Hematopoietic multipotent progenitor cell treated with erythropoietin and hydrocortisone succinate and interleukin-3 and kit ligand, for 8 days (in vitro differentiated cells): ENCODE measurements around the gene KRTAP1-3.
A peak's percentile ranks its signal among the peaks of the same experiment; 100 is the strongest.
"Not testable (repeated sequence)": the region's sequence is repeated elsewhere in the genome, so short reads cannot be mapped to it uniquely, and the experiment has no call there.

Source experiments
- DNase-seq: peaks from one replicate; pipeline ENCODE4 v3.0.0-alpha.2; 2015

Gene KRTAP1-3

DNA sequence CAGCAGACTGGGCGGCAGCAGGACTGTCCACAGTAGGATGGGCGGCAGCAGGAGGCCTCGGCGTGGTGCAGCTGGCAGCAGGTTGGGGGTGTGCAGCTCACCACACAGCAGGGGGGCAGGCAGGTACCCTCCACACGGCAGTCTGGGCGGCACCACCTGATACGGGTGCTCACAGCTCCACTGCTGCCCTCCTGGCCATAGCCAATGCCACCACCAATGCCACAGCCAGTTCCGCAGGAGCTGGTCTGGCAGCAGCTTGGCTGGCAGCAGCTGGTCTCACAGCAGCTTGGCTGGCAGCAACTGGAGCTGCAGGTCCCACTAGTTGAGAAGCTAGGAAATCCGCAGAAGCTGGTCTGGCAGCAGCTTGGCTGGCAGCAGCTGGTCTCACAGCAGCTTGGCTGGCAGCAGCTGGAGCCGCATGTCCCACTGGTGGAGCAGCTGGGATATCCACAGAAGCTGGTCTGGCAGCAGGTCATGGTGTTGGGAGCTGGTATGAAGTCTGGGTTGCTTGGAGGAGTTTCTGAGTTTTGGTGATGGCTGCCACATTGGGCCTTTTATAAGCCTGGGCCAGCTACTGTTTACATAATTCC is at the start of gene KRTAP1-3:
KRTAP1-3 (minus strand) TSS at position 529 of the 590 bp plus-strand sequence; CDS start at position 476, 53 bp downstream.
- DNase-seq, result not testable (repeated sequence)

DNA sequence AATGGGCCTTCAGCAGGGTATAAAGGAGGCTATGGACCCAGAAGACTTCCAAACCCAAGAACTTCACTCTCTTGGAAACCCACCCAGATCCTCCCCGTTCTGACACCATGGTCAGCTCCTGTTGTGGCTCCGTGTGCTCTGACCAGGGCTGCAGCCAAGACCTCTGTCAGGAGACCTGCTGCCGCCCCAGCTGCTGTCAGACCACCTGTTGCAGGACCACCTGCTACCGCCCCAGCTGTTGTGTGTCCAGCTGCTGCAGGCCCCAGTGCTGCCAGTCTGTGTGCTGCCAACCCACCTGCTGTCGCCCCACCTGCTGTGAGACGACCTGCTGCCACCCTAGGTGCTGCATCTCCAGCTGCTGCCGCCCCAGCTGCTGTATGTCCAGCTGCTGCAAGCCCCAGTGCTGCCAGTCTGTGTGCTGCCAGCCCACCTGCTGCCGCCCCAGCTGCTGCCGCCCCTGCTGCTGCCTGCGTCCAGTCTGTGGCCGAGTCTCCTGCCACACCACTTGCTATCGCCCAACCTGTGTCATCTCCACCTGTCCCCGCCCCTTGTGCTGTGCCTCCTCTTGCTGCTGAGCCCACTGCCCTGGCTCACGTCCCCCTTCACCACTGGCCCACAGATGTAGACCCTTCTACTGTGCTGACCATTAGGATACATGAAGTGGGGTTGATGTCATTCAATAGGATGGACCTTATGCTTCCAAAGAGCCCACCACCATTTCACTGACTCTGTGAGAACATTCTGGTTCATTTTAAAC is 49.6 kb upstream of the KRTAP1-3 start, which contains the start of gene KRTAP4-7:
KRTAP4-7 (plus strand) TSS at position 51 of the 757 bp plus-strand sequence; CDS start at position 108, 57 bp downstream.
- not testable (repeated sequence) for DNase-seq

GRCh38 chr17:41083427-41083826 is 48.8 kb upstream of the KRTAP1-3 start:
- not testable (repeated sequence) for DNase-seq

- DNase-seq, result no peak
Observed at GRCh38 chr17:41082626-41083025, 48.0 kb upstream of the KRTAP1-3 start.

DNA sequence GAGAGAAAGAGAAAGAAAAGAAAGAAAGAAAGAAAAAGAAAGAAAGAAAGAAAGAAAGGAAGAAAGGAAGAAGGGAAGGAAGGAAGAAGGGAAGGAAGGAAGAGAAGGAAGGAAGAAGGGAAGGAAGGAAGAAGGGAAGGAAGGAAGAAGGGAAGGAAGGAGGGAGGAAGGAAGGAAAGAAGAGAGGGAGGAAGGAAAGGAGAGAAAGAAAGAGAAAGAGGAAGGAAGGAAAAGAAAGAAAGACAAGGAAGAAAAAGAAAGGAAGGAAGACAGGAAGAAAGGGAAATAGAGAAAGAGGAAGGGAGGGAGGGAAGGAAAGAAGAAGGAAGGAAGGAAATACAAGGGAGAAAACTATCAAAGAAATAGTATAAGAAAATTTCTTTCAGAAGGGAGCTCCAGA is 42.1 kb upstream of the KRTAP1-3 start:
- no peak for DNase-seq

GRCh38 chr17:41073676-41074075 is 39.0 kb upstream of the KRTAP1-3 start:
- no peak for DNase-seq

GRCh38 chr17:41071606-41072360 is 37.1 kb upstream of the KRTAP1-3 start:
- DNase-seq, result no peak

DNA sequence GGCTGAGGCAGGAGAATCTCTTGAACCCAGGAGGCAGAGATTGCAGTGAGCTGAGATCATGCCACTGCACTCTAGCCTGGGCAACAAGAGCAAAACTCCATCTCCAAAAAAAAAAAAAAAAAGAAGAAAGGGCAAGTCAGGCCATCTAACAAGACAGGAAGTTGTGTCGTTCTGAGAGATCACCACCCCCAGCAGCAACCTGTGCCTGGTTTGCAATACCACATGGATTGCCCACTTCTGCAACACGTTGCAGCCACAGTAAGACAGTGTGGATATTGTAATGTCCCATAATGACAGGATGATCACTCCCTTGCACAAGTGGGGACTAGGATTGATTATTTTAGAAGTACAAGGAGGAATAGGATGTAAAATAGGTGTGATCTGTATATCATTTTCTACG is 34.4 kb upstream of the KRTAP1-3 start:
- no peak for DNase-seq

DNA sequence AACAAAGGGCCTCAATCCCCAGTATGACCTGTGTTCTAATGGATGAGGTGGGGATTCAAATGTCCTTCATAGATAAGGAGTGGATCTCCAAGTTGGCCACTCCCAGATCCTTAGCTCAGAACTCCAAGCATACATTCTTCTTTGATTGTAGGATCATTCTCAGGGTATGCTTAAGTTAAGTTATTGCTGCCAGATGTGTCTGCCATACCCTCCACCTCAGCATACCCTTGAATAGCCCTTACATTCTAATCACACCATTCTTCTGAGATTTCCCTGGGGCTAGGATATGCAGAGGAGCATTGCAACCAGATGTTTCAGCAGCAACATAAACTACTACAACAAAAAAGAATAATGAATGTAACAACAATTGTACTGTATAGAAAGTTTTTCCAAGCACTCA is 32.6 kb upstream of the KRTAP1-3 start:
- no peak for DNase-seq

GRCh38 chr17:41065829-41066624 is 31.4 kb upstream of the KRTAP1-3 start, which contains the start of gene KRTAP2-4:
Gene KRTAP2-4, minus strand, starts transcription at chr17:41065879. Its CDS starts 34 bp downstream, at chr17:41065845.
- DNase-seq, result peak; percentile 5

DNA sequence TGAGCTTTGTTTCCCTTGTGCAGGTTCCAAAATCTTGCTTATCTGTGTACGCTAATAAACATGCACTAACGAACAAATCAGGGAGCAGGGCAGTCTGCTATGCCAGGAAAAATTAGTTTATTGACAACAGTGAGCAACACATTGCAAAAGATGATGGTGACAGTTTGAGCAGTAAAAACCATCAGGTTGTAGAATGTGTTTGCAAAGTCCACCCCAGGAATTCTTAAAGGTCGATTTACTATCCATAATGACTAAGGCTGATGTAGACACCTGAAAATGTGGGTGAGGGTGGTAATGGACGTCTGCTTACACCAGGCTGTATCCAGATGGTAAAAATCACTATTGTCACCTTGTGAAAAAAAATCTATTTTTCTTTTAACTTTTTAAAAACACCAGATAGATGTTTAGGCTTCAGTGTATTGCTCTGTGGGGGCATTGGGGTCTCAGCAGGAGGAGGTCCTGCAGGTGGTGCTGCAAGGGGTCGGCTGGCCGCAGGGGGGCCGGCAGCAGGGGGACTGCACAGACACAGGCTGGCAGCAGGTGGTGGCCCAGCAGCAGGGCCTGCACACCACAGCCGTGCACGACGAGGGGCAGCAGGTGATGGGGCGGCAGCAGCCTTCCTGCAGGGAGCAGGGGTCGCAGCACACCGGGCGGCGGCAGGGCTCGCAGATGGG is 30.5 kb upstream of the KRTAP1-3 start:
- DNase-seq, result not testable (repeated sequence)

DNA sequence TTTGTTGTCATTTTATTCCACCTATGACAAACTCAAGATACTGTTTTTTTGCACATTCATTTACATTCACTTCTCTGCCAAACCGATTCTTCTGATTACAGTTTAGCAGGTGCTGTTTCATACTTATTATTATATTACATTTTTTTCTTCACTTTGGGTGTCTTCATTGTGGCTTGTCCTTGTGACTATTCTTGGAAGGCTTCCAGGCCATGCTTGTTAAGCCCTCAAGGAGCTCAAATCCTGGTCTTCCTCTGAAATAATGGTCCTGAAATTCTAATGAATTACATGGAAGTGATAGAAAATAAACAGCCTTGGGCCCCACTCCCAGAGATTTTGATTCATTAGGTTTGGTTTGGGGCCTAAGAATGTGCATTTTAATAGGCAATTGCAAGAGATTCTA is 29.6 kb upstream of the KRTAP1-3 start:
- DNase-seq, result no peak

- no peak for DNase-seq
Observed at GRCh38 chr17:41063449-41063848, 28.8 kb upstream of the KRTAP1-3 start.

GRCh38 chr17:41061964-41062363 is 27.3 kb upstream of the KRTAP1-3 start:
- DNase-seq, result no peak

DNA sequence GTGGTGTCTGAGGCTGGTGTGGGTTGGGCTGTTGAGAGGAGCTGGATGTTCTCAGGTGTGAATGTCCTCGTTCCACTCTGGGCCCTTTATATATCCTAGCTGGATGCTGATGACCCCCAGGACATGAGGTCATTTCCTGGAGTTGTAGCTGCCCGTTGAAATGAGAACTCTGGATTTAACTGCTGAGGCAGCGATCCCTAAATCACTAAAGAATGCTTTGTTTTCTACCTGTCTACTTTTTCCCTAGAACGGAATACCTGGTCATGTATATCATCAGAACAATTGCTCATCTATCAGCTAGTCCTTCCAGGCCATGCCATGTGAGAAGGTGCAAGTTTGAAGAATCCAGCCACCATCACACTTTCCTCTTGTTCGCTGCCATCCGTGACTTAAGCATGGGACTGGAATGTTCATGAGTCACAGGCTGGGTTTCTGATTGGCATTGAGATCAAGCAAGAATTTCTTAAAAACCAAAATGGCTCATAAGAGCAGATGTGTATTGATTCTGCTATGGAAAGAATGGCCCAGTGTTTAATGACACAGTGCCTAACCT is 25.5 kb upstream of the KRTAP1-3 start, which contains the start of gene KRTAP2-3:
KRTAP2-3 (minus strand) TSS at position 63 of the 553 bp plus-strand sequence. CDS start 64 bp downstream, outside the sequence.
- no peak for DNase-seq

DNA sequence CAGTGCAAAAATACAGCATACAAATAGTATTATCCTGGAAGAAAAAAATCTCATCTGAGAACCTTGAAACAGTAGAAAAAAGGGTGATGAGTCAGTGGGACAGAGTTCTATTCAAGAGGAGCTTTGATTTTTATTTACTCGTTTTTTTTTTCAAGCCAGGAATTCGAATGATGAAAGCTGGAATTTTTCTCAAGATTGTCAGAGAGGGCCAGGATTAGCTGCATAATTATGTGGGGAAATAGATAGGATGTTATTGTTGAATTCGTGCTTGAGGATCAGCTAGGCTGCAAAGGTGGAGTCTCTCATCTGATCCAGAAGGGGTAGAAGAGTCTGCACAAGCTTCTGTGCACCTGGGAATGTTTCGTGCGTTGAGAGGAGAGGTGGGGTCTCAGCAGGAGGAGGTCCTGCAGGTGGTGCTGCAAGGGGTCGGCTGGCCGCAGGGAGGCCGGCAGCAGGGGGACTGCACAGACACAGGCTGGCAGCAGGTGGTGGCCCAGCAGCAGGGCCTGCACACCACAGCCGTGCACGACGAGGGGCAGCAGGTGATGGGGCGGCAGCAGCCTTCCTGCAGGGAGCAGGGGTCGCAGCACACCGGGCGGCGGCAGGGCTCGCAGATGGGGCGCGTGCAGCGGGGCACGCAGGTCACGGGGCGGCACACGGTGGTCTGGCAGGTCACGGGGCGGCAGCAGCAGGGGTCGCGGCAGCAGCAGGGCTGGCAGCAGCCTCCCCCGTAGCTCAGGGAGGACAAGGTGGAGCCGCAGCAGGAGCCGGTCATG is 24.8 kb upstream of the KRTAP1-3 start:
- not testable (repeated sequence) for DNase-seq

- DNase-seq, result no peak
Observed at GRCh38 chr17:41058741-41059140, 24.1 kb upstream of the KRTAP1-3 start.

GRCh38 chr17:41057547-41057946 is 22.9 kb upstream of the KRTAP1-3 start:
- no peak for DNase-seq

- DNase-seq, result not testable (repeated sequence)
Observed at GRCh38 chr17:41055130-41055529, 20.5 kb upstream of the KRTAP1-3 start, which contains the start of gene KRTAP2-2. Gene KRTAP2-2, minus strand, starts transcription at chr17:41055230. Its CDS starts 19 bp downstream, at chr17:41055211.

DNA sequence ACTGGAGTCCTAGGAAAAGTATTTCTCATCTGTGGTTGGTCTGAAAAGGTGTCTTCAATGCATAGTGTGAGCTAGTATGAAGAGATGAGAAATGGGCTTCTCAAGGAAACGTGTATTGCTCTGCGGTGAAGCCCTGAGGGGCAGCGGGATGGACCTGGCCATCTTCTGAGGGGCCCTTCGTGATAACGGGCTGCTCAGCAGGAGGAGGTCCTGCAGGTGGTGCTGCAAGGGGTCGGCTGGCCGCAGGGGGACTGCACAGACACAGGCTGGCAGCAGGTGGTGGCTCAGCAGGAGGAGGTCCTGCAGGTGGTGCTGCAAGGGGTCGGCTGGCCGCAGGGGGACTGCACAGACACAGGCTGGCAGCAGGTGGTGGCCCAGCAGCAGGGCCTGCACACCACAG is 19.9 kb upstream of the KRTAP1-3 start:
- not testable (repeated sequence) for DNase-seq

DNA sequence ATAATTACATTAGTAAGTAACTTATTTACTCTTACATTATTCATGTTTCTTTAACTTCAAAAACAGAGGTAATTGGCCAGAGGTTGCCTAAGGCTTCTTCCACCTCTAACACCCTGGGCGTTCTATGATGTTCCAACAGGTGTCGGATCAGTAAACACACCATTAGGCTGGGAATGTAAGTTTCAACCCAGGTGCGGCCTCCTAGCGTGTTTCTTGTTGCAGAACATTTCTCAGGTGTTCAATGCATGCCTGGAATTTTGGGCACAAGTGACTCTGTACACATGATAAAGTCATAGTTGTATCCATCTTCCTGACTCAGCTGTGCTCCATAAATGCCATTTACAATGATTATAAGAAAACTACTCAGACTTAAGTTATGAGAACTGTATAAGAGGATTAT is 19.4 kb upstream of the KRTAP1-3 start:
- no peak for DNase-seq
